NCI-H2107 (cell line): Measurements from ENCODE around the gene BDKRB1.

Experiments used
- DNase-seq: peaks from one replicate; lab custom pipeline; 2025; lab: John Stamatoyannopoulos, UW

Gene BDKRB1

GRCh38 chr14:96281486-96281885 is 25.5 kb downstream of the BDKRB1 start:
- no peak for DNase-seq

GRCh38 chr14:96284008-96284407 is 28.0 kb downstream of the BDKRB1 start:
- no peak for DNase-seq

GRCh38 chr14:96284430-96284829 is 28.4 kb downstream of the BDKRB1 start:
- DNase-seq = no peak

- DNase-seq = no peak
These were observed 29.7 kb downstream of the BDKRB1 start for GRCh38 chr14:96285667-96286066.

GRCh38 chr14:96286251-96286650 is 30.2 kb downstream of the BDKRB1 start:
- DNase-seq = no peak

GRCh38 chr14:96287856-96288255 is 31.8 kb downstream of the BDKRB1 start:
- DNase-seq = no peak

- no peak for DNase-seq
These were observed 38.2 kb downstream of the BDKRB1 start for GRCh38 chr14:96294246-96294645.

- DNase-seq = no peak
These were observed 41.0 kb downstream of the BDKRB1 start for GRCh38 chr14:96297000-96297399.

- DNase-seq = no peak
These were observed 42.0 kb downstream of the BDKRB1 start for GRCh38 chr14:96297997-96298515.

- DNase-seq = no peak
These were observed 43.4 kb downstream of the BDKRB1 start for GRCh38 chr14:96299441-96299840.

- DNase-seq = no peak
These were observed 48.0 kb downstream of the BDKRB1 start for GRCh38 chr14:96303981-96304380.

- no peak for DNase-seq
These were observed 48.9 kb downstream of the BDKRB1 start for GRCh38 chr14:96304956-96305355.

GRCh38 chr14:96307434-96307833 is 51.4 kb downstream of the BDKRB1 start:
- no peak for DNase-seq

GRCh38 chr14:96309133-96309895 is 53.3 kb downstream of the BDKRB1 start:
- DNase-seq = no peak

- no peak for DNase-seq
These were observed 53.9 kb downstream of the BDKRB1 start for GRCh38 chr14:96309896-96310330.

GRCh38 chr14:96310906-96311305 is 54.9 kb downstream of the BDKRB1 start:
- DNase-seq = no peak
